ENCODE results near the gene CHD8. TPM values are rescaled to one million over a fixed set of nuclear protein-coding genes. Genes with fewer than 3 reads are reported as not detected.

Gene CHD8
- total RNA-seq, 2 experiments from 2014 or later: 119 to 128 TPM

DNA sequence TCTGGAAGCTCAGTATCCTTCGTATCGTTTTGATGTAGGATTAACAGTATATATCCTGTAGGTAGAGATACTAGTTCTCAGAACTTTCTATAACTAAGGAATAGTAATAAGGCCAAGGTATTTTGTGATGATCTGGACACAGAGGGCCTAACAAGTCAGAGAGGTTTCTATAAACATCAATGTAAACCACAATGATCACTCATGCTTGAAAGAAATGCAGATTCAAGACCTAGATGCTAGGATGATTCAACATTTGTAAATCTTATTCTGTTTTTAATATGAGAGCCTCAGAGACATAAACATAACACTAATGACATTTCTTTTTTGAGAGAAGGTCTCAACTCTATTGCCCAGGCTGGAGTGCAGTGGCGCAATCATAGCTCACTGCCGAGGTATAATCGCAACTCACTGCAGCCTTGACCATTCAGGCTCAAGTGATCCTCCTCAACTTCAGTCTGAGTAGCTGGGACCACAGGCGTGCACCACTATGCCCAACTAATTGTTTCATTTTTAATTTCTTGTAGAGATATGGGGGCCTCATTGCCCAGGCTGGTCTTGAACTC, 88.3 kb downstream of the CHD8 start:
- H3K36me3 ChIP-seq (ENCODE audit: insufficient read depth, low read length): peaks cover 94% of the 10 kb centered on the region
- DNase-seq (no peak), ATAC-seq (ENCODE audit: poor library complexity) (no peak)
- TF ChIP-seq, protein P1, sequence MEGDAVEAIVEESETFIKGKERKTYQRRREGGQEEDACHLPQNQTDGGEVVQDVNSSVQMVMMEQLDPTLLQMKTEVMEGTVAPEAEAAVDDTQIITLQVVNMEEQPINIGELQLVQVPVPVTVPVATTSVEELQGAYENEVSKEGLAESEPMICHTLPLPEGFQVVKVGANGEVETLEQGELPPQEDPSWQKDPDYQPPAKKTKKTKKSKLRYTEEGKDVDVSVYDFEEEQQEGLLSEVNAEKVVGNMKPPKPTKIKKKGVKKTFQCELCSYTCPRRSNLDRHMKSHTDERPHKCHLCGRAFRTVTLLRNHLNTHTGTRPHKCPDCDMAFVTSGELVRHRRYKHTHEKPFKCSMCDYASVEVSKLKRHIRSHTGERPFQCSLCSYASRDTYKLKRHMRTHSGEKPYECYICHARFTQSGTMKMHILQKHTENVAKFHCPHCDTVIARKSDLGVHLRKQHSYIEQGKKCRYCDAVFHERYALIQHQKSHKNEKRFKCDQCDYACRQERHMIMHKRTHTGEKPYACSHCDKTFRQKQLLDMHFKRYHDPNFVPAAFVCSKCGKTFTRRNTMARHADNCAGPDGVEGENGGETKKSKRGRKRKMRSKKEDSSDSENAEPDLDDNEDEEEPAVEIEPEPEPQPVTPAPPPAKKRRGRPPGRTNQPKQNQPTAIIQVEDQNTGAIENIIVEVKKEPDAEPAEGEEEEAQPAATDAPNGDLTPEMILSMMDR (IDR thresholded peaks at IDR 0.05): no peak
- no peaks in the 10 kb centered on the region for H3K27me3 Mint-ChIP-seq
- H3K27ac ChIP-seq (ENCODE audit: low read depth in 1 of 2, low read length in 2 of 2): no peak overlapping the region
- intact Hi-C loops (cut with DNase I, micrococcal nuclease): no loop called here
- H3K4me1 Mint-ChIP-seq (ENCODE audit: low read depth): no peaks in the 10 kb centered on the region
- H3K9me3 Mint-ChIP-seq: no peaks in the 10 kb centered on the region
- peaks cover 4% of the 10 kb centered on the region for H3K4me1 ChIP-seq (ENCODE audit: insufficient read depth, low read length)
- peaks cover 97% of the 10 kb centered on the region for H3K36me3 Mint-ChIP-seq (ENCODE audit: low read depth)
- POLR2A ChIA-PET: no interaction called here
- H3K27me3 ChIP-seq (ENCODE audit: control insufficient read depth in 1 of 2, insufficient read depth in 2 of 2, low read length in 2 of 2): no peaks in the 10 kb centered on the region
- CTCF ChIA-PET: no interaction called here
- no peak overlapping the region for H3K4me3 ChIP-seq (ENCODE audit: low read length)
- H3K9me3 ChIP-seq (ENCODE audit: control insufficient read depth in 1 of 2, insufficient read depth in 1 of 2, low read length in 2 of 2): no peaks in the 10 kb centered on the region
- no peak overlapping the region for H3K4me3 Mint-ChIP-seq
- H3K27ac Mint-ChIP-seq: no peak overlapping the region

DNA sequence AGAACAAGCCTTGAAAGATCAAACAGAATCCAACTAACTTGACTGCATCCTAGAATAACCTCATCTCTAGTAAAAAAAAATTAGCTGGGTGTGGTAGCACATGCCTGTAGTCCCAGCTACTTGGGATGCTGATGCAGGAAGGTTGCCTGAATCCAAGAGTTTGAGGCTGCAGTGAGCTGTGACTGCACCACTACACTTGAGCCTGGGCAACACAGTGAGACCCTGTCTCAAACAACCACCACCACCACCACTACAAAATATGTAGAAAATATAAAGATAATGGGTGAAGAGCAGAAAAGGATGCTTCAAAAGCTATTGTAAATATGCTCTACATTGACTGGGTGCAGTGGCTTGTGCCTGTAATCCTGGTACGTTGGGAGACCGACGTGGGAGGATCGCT, 99.4 kb downstream of the CHD8 start:
- DNase-seq (no peak), ATAC-seq (ENCODE audit: poor library complexity) (no peak)
- H3K4me1 Mint-ChIP-seq (ENCODE audit: low read depth): no peaks in the 10 kb centered on the region
- Histone ChIP-seq H3K4me3 (ENCODE audit: low read length) (no peak overlapping the region), H3K36me3 (ENCODE audit: insufficient read depth, low read length) (peaks cover 94% of the 10 kb centered on the region), H3K4me1 (ENCODE audit: insufficient read depth, low read length) (no peaks in the 10 kb centered on the region), H3K27me3 (ENCODE audit: control insufficient read depth in 1 of 2, insufficient read depth in 2 of 2, low read length in 2 of 2) (no peaks in the 10 kb centered on the region), H3K9me3 (ENCODE audit: control insufficient read depth in 1 of 2, insufficient read depth in 1 of 2, low read length in 2 of 2) (no peaks in the 10 kb centered on the region), H3K27ac (ENCODE audit: low read depth in 1 of 2, low read length in 2 of 2) (no peak overlapping the region)
- intact Hi-C loops (cut with DNase I, micrococcal nuclease): no loop called here
- no peaks in the 10 kb centered on the region for H3K27me3 Mint-ChIP-seq
- H3K36me3 Mint-ChIP-seq (ENCODE audit: low read depth): peaks cover 100% of the 10 kb centered on the region
- H3K4me3 Mint-ChIP-seq: no peak overlapping the region
- POLR2A ChIA-PET: interaction anchor here (1.1 kb wide), 1 partner anchor 81 kb away, joined by 3 read pairs; no protein-coding TSS in a partner anchor
- no peaks in the 10 kb centered on the region for H3K9me3 Mint-ChIP-seq
- TF ChIP-seq, protein P1 (IDR thresholded peaks at IDR 0.05): no peak
- no peak overlapping the region for H3K27ac Mint-ChIP-seq
- CTCF ChIA-PET: interaction anchor here (0.6 kb wide), 1 partner anchor 79 kb away, joined by 4 read pairs; no protein-coding TSS in a partner anchor

- H3K4me3 Mint-ChIP-seq: no peak overlapping the region
- H3K36me3 Mint-ChIP-seq (ENCODE audit: low read depth): peaks cover 69% of the 10 kb centered on the region
- no peaks in the 10 kb centered on the region for H3K9me3 ChIP-seq (ENCODE audit: control insufficient read depth in 1 of 2, insufficient read depth in 1 of 2, low read length in 2 of 2)
- no peak overlapping the region for H3K27ac ChIP-seq (ENCODE audit: low read depth in 1 of 2, low read length in 2 of 2)
- peak overlapping the region; percentile 45 for H3K27ac Mint-ChIP-seq
- no peaks in the 10 kb centered on the region for H3K9me3 Mint-ChIP-seq
- intact Hi-C loops (cut with DNase I, micrococcal nuclease): no loop called here
- ATAC-seq (ENCODE audit: poor library complexity): no peak
- H3K27me3 ChIP-seq (ENCODE audit: control insufficient read depth in 1 of 2, insufficient read depth in 2 of 2, low read length in 2 of 2): no peaks in the 10 kb centered on the region
- no peaks in the 10 kb centered on the region for H3K27me3 Mint-ChIP-seq
- no peaks in the 10 kb centered on the region for H3K4me1 Mint-ChIP-seq (ENCODE audit: low read depth)
- no peak overlapping the region for H3K4me3 ChIP-seq (ENCODE audit: low read length)
- CTCF ChIA-PET: no interaction called here
- POLR2A ChIA-PET: no interaction called here
- TF ChIP-seq, protein P1 (IDR thresholded peaks at IDR 0.05): no peak
- no peaks in the 10 kb centered on the region for H3K4me1 ChIP-seq (ENCODE audit: insufficient read depth, low read length)
- peaks cover 62% of the 10 kb centered on the region for H3K36me3 ChIP-seq (ENCODE audit: insufficient read depth, low read length)
- peak in 3 of 14 experiments; percentile 10 to 44 (median 29) for DNase-seq
Measured at GRCh38 chr14:21352587-21352986, 103.3 kb downstream of the CHD8 start.

Measured in CD4-positive, alpha-beta T cell (primary cell).